LoVo (cell line): ENCODE measurements around the gene MUC16.

Source experiments
- DNase-seq: peaks from one replicate; pipeline ENCODE4 v3.0.0-alpha.2; 2016; ENCODE audit warnings: low spot score

Gene MUC16

GRCh38 chr19:9009431-9009830 is 778 bp downstream of the MUC16 start:
- no peak for DNase-seq

DNA sequence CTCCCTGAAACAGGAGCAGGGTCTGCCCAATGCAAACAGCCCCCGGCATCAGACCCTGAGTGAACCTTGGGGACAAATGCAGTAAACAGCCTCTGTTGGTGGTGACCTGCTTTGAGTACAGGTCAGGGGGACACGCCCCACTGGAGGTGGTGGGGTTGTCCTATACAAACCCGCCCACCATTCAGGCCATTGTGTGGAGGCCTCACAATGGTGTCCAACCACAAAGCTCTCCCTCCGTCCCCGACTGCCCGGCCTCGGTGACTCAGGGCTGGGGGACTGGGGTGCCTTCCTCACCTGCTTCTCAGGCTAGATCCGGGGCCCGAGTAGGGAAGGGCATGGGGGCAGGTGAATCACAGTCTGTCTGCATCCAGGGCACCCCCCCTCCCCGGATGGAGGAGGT is 1.5 kb downstream of the MUC16 start:
- DNase-seq = no peak

GRCh38 chr19:9000933-9001332 is 9.3 kb downstream of the MUC16 start:
- no peak for DNase-seq

GRCh38 chr19:8988204-8988603 is 22.0 kb downstream of the MUC16 start:
- DNase-seq = no peak

DNA sequence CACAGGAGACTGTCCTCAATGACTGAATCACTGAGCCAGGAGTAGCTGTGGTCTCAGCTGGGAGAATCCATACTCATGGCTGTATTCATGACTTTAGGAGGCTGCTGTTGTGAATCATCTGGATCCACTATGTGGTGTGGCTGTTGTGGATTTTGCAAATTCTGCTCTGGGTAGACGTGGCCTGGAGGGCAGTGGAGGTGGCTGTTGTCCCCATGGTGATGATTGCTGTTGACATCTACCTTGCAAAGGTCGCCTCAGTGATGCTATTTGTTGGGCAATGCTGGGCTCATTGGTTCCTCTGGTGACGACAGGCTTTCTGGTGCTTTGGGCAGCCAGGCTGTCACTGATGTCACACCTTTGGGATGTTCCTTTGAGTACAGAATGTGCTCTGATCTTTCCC is 23.9 kb downstream of the MUC16 start:
- DNase-seq = no peak

DNA sequence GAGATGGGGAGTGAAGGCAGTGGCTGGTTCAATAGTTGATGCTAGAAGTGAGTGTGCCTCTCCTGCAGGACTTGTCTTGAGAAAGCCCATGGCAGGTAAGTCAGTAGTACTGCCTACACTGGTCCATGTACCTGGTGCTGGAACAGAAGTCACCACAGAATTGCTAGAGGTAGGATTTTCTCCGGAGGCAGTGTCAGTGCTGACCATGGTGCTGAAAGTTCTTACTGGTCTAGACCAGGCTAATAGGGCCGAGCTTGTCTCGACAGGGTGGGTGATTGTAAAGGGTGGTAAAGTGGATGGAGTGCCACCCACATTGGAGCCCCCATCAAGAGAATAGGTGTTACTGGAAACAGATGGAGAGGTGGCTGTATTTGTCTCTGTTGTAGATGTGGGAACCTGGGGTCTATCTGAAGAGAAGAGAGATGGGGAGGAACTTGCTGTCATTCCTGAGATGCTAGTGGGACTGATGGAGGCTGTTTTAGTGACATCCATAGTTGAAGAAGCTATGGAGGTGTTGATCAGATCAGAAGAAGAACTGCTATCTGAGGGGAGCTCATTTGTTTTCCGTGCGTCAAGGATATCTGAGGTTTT is 36.6 kb downstream of the MUC16 start:
- DNase-seq = peak; percentile 3

GRCh38 chr19:8965887-8966286 is 44.3 kb downstream of the MUC16 start:
- DNase-seq = no peak
